Hematopoietic multipotent progenitor cell treated with erythropoietin and hydrocortisone succinate and interleukin-3 and kit ligand, for 6 days (in vitro differentiated cells): Measurements from ENCODE around the gene KLHL11.
"Not testable (repeated sequence)": the region's sequence is repeated elsewhere in the genome, so short reads cannot be mapped to it uniquely, and the experiment has no call there.

Experiments
- DNase-seq: peaks from one replicate; pipeline ENCODE4 v3.0.0-alpha.2; 2015

Gene KLHL11

DNA sequence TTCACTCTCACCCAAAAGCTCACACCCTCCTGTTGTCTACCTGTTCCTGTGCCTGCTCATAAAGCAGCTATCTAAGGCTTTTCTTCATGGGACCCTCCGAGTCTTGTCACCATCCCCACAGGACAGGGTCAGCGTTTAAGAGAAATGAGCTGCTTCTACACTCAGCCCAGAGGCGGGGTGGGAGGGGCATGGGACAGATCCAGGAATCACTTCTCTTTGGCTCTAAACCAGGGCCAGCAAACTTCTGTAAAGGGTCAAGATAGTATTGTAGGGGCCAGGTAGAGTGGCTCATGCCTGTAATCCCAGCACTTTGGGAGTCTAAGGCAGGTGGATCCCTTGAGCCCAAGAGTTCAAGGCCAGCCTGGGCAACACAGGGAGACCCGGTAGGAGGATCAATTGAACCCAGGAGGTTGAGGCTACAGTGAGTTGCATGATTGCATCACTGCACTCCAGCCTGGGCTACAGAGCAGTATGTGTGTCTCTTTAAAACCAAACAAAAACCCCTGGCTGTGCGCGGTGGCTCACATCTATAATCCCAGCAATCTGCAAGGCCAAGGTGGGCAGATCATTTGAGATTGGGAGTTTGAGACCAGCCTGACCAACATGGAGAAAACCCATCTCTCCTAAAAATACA, 23.2 kb upstream of the KLHL11 start:
- no peak for DNase-seq

GRCh38 chr17:41885733-41886132, 20.5 kb upstream of the KLHL11 start:
- DNase-seq = peak; percentile 34

- no peak for DNase-seq
Observed at GRCh38 chr17:41882756-41883155, 17.5 kb upstream of the KLHL11 start.

DNA sequence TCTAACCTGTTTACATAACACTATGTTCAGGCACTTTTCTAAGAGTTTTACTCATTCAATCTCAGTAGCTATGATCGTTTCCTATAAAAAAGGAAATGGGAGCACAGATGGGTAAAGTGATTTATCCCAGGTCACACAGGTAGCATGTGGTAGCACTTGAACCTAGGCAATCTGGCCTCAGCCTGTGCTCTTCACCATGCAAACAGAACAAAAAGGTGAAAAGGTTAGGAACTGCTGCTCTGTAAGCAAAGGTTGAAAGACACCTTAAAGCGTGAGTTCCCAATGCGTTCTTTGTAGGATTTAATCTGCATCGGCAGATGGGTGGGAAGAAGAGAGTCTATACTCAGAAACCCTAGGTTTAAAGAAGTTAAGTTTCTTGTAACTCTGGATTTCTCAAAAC, 14.9 kb upstream of the KLHL11 start:
- no peak for DNase-seq

DNA sequence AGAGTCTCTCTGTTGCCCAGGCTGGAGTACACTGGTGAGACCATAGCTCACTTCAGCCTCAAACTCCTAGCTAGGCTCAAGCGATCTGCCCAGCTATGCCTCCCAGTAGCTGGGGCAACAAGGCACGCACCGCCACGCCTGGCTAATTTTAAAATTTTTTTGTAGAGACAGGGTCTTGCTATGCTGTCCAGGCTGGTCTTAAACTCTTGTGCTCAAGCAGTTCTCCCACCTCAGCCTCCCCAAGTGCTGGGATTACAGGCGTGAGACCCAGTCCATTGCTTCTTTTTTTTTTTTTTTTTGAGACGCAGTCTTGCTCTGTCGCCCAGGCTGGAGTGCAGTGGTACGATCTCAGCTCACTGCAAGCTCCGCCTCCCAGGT, 9.1 kb upstream of the KLHL11 start:
- DNase-seq = not testable (repeated sequence)

DNA sequence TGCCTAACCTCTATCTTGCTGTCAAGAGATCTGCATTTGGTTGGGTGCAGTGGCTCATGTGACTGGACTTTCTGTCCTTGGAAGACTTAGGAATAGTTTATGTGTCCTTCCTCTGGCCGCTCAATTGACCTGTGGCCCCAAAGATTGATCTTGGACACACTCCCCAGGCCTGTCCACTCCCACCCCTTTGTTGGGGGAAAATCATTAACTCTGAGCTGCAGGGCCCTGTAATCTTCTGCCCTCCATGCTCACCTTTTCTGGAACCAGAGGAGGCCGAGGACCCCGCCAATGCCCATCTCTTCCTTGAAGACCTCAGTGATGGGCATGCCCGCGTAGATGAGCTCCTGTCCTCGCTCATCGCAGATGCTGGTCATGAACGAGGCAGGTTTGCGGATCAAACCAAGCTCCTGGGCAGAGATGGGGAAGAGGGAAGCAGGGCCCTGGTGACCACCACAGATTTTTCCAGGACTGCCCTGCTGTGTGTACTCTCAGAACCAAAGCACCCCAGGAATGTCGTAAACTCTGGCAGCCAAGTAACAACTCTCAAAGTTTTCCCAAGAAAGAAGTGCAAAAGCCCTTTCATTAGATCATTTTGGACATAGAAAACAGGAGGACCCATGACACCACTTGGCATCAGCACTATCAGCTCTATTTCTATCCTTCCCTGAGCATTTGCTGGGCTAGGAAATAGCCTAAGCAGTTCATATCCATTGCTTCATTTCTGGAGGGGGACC, 8.5 kb upstream of the KLHL11 start:
- no peak for DNase-seq

DNA sequence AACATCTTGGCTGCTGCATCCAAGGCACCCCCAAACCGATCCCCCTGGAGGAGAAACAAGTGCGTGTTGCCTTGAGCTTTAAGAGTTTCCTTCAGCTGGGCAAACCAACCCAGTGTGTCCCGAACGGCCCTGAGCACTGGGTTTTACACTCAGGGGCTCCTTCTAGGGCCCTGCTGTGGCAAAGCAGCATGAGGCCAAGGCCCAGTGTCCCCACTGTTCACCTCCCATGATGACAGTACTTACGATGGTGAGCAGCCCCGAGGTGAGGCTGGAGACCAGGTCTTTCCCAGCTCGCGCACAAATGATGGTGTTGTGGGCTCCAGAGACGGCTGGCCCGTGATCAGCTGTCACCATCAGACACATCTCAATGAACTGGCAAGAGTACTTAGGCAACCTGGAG, 6.6 kb upstream of the KLHL11 start:
- DNase-seq = no peak

DNA sequence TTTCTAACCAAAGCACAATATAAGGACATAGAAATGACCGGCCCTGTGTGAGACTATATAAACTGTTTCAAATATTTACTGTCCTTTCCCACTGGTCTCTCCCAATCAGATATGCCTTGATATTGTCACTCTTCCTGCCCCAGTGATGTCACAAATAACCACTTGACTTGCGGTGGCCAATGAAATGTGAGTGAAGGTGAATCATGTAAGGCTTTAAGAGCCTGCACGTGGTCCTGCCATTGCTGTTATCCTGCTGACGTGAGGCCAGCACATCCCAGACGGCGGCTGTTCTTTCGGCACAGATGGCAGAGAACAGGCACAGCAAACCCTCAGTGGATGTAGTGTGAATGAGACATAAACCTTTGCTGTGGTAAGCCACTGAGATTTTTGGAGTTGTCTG, 5.4 kb upstream of the KLHL11 start:
- no peak for DNase-seq

GRCh38 chr17:41870097-41870496, 4.9 kb upstream of the KLHL11 start:
- DNase-seq = no peak

- no peak for DNase-seq
Observed at GRCh38 chr17:41869426-41869825, 4.2 kb upstream of the KLHL11 start.

DNA sequence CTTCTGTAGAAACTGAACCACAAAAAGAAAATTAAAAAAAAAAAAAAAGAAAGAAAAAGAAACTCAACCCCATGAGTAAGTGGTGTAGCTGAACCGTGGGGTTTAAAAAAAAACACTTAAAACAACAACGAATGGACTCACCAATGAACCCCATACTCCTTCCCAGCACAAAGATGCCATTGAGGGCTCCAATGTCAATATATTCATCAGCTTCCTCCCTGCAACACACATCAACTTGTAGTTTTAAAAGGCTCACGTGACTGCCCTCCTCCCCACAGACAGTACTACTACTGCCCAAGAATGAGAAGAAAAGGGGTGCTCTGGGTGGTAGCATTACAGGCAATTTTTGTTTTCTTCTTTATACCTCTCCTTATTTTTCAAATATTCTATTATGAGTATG, 3.3 kb upstream of the KLHL11 start:
- no peak for DNase-seq

DNA sequence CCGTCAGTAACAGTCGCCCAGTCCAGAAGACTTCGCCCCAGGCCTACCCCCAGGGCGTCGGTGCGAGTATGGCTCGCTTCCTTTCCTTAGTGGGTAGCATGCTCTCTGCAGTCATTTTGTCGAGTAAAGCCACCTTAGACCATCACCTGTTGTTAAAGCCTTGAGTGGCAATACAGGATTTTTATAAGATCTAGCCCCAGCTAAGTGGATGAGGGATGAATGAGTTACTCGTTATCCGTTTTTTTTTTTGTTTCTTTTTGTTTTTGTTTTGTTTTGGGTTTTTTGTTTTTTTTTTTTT, 322 bp upstream of the KLHL11 start:
- no peak for DNase-seq

GRCh38 chr17:41864498-41864835, 756 bp downstream of the KLHL11 start:
- no peak for DNase-seq

DNA sequence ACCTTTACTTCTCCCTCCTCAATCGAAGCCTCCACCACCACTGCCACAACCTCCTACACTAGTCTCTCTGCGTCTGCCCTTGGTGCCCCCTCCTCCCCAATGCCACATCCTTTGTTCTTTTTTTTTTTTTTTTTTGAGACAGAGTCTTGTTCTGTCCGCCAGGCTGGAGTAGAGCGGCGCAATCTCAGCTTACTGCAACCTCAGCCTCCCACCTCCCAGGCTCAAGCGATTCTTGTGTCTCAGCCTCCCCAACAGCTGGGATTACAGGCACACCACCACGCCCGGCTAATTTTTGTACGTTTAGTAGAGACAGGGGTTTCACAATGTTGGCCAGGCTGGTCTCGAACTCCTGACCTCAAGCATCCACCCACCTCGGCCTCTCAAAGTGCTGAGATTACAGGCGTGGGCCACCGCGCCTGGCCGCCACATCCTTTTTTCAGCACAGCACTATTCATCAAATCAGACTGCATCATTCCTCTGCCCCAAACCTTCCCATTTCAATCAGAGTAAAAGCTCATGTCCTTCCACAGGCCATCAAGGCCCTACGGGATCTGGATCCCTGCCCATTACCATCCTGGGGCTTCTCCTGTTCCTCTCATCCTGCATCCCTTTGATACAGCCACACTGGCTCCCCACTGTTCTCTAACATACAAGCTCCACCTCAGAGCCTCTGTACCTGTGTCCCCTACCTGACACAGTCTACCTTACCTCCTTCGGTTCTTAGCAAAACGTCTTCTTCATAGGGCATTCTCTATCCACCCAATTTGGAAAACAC, 2.0 kb downstream of the KLHL11 start:
- no peak for DNase-seq

- DNase-seq = no peak
Observed at GRCh38 chr17:41860254-41860931, 4.8 kb downstream of the KLHL11 start.

GRCh38 chr17:41851382-41851781, 13.8 kb downstream of the KLHL11 start:
- DNase-seq = not testable (repeated sequence)

DNA sequence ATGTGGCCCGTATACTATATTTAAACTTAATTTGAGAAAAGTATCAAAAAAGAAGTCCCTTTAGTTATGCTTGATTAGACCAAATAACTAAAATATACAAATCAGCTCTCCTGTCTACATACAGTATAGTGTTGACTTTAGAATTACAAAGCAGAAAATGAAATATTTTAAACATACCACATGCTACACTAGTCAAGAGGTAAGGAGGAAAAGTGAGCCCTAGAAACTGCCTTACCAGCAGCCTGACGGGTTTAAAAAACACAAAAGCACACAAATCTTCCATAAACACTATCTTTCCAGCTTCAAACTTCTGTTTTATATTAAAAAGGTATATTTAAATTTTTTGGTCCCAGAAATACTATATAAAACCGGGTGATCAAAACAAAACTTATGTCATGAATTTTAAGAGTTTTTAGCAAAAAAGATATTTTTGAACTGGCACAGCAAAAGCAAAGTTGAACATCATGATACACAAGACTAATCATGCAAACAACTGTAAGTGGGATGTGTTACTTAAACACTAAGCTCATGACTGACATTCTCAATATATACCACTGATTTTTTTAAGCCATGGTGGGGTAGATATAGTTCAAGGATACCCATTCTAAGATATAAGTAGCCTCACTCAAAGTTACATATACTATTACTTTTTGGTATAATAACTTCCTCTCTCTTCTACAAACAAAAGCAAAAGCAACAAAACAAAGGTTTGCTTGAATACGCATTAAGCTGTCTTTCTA, 15.8 kb downstream of the KLHL11 start:
- DNase-seq = no peak

DNA sequence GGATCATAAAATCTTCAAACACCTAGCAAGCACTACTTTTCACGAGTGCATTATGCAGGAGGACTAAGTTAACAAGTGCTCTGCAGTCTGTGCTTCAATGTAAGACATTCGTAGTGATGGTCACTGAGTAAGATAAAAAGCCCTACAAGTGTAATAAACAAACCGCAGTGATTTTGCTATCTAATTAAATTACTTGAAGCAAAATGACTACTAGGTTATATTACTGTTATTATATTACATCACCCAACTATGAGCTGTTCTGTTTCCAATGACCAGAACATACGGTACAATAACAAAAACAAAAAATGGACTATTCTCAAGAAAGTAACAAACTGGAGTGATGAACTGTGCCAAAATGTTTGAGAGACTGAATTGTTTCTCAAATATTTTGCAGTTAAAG, 16.4 kb downstream of the KLHL11 start:
- DNase-seq = no peak

DNA sequence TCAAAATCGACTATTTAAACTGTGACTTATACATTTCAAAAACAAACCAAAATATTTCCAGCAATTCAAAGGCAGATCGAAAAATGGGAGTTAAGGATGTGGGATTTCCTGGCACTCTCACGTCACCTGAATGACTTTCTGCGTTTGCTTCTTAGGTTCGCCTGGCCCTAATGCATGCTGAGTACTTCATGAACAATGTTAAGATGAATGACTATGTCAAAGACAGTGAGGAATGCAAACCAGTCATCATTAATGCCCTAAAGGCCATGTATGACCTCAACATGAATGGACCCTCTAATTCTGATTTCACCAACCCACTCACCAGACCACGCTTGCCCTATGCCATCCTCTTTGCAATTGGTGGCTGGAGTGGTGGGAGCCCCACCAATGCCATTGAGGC, 20.3 kb downstream of the KLHL11 start:
- no peak for DNase-seq

DNA sequence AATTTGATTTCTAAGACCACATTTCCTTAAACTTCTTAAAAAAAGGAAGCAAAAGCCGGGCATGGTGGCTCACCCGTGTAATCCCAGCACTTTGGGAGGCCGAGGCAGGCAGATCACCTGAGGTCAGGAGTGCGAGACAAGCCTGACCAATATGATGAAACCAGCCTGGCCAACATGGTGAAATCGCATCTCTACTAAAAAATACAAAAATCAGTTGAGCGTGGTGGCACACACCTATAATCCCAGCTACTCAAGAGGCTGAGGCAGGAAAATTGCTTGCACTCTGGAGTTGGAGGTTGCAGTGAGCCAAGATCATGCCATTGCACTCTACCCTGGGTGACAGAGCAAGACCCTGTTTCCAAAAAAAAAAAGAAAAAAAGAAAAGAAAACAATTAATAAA, 24.4 kb downstream of the KLHL11 start:
- not testable (repeated sequence) for DNase-seq

GRCh38 chr17:41839448-41839847, 25.8 kb downstream of the KLHL11 start:
- DNase-seq = not testable (repeated sequence)

GRCh38 chr17:41837761-41838538, 27.3 kb downstream of the KLHL11 start, which contains the start of gene KLHL10:
KLHL10 (plus strand) TSS chr17:41837825; CDS start chr17:41837933, 108 bp downstream.
- no peak for DNase-seq
